Gastrocnemius medialis (tissue), 4 donors: Measurements from ENCODE around the gene SREK1.

ENCODE experiments used
- POLR2A ChIP-seq, 2 donors: fragments of 450-650 bp; IDR thresholded peaks; one replicate each; pipeline ENCODE4 v1.6.1; 2017; ENCODE audit warnings: antibody characterized with exemption in 2 of 2, mild to moderate bottlenecking in 2 of 2, moderate library complexity in 2 of 2
- TF ChIP-seq, protein P1 (sequence below), 5 experiments: fragments of 450-650 bp in 3 of 5; fragments of 200-600 bp in 2 of 5; sonication (generic) in 2 of 5; IDR thresholded peaks in 4 of 5; conservative IDR thresholded peaks in 1 of 5; 1 replicate in 4 of 5; 2 replicates in 1 of 5; pipeline ENCODE4 v1.5.1; 2016 to 2019; ENCODE audit warnings: antibody characterized with exemption in 5 of 5, mild to moderate bottlenecking in 3 of 5, moderate library complexity in 3 of 5

DNA sequence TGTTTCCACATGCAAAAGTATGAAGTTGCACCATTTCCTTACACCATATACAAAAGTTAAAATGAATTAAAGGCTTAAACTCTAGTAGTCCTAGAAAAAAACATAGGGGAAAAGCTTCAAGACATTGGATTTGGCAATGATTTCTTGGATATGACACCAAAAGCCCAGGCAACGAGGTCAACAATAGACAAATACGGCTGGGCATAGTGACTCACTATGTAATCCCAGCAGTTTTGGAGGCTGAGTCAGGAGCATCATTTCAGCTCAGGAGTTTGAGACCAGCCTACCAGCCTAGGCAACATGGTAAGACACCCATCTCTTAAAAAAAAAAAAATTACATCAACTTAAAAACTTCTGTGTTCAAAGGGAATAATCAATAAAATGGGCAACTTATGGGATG is 30.9 kb upstream of the SREK1 start:
- no peak for TF ChIP-seq POLR2A (IDR thresholded peaks at IDR 0.05)
- TF ChIP-seq, protein P1, sequence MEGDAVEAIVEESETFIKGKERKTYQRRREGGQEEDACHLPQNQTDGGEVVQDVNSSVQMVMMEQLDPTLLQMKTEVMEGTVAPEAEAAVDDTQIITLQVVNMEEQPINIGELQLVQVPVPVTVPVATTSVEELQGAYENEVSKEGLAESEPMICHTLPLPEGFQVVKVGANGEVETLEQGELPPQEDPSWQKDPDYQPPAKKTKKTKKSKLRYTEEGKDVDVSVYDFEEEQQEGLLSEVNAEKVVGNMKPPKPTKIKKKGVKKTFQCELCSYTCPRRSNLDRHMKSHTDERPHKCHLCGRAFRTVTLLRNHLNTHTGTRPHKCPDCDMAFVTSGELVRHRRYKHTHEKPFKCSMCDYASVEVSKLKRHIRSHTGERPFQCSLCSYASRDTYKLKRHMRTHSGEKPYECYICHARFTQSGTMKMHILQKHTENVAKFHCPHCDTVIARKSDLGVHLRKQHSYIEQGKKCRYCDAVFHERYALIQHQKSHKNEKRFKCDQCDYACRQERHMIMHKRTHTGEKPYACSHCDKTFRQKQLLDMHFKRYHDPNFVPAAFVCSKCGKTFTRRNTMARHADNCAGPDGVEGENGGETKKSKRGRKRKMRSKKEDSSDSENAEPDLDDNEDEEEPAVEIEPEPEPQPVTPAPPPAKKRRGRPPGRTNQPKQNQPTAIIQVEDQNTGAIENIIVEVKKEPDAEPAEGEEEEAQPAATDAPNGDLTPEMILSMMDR (IDR thresholded peaks at IDR 0.05 in 4 of 5, conservative IDR thresholded peaks at IDR 0.05 in 1 of 5) = no peak
